Measurements from ENCODE around the gene RIN1. TPM values are rescaled to one million over a fixed set of nuclear protein-coding genes. Genes with fewer than 3 reads are reported as not detected.

The RIN1 gene
- total RNA-seq (2016; rRNA removed; fragmentation: Illumina TruSeq; extraction: Trizol) (3.9 and 4.1 TPM in 2 replicates), polyA plus RNA-seq (2011; rRNA removed) (2.4 and 4.2 TPM in 2 replicates), polyA minus RNA-seq (2011; rRNA and poly(A)+ RNA removed; ENCODE audit: low replicate concordance) (6.2 and 14.2 TPM in 2 replicates), Bru-seq, nascent RNA (percentile 37 among the genes with signal in this experiment), BruChase-seq, experiment 1, labeled RNA remaining after a 6-hour chase (percentile 46 among the genes with signal in this experiment), BruChase-seq, experiment 2, labeled RNA remaining after a 2-hour chase (percentile 46 among the genes with signal in this experiment)
- total RNA-seq (2016; cell fraction: cytosol; rRNA removed; fragmentation: Illumina TruSeq; extraction: Trizol; ENCODE audit: low read depth), result 1.6 and 2.4 TPM in 2 replicates
- 3.5 and 4.5 TPM in 2 replicates for total RNA-seq (2016; cell fraction: insoluble cytoplasmic fraction; rRNA removed; fragmentation: Illumina TruSeq; extraction: Trizol)
- 2.0 and 2.9 TPM in 2 replicates for total RNA-seq (2016; cell fraction: membrane; rRNA removed; fragmentation: Illumina TruSeq; extraction: Trizol)
- 3.5 TPM in 2 replicates for total RNA-seq (2016; cell fraction: nucleus; rRNA removed; fragmentation: Illumina TruSeq; extraction: Trizol)
- 3.6 and 24.3 TPM in 2 replicates for polyA plus RNA-seq (2011; cell fraction: cytosol; rRNA removed)
- 13.9 and 17.2 TPM in 2 replicates for polyA plus RNA-seq (2011; cell fraction: nucleus; rRNA removed)
- 3.3 TPM in 2 replicates for polyA plus RNA-seq (2012)
- polyA plus RNA-seq (2016; cell fraction: cytosol; fragmentation: Illumina TruSeq; extraction: Trizol; ENCODE audit: low read depth), result 0.76 and 1.0 TPM in 2 replicates
- polyA plus RNA-seq (2016; cell fraction: insoluble cytoplasmic fraction; fragmentation: Illumina TruSeq; extraction: Trizol; ENCODE audit: low read depth), result 2.9 and 4.1 TPM in 2 replicates
- polyA plus RNA-seq (2016; cell fraction: membrane; fragmentation: Illumina TruSeq; extraction: Trizol; ENCODE audit: low read depth), result 1.4 and 2.1 TPM in 2 replicates
- 8.7 and 9.1 TPM in 2 replicates for polyA plus RNA-seq (2016; cell fraction: nucleus; fragmentation: Illumina TruSeq; extraction: Trizol; ENCODE audit: insufficient read depth, low read depth)
- 2.4 and 4.0 TPM in 2 replicates for polyA minus RNA-seq (2011; cell fraction: cytosol; rRNA and poly(A)+ RNA removed)
- polyA minus RNA-seq (2011; cell fraction: nucleus; rRNA and poly(A)+ RNA removed), result 2.0 and 2.4 TPM in 2 replicates
- long read RNA-seq, experiment 1, partial matches to known transcripts, result 0 of 3 reads
- long read RNA-seq, experiment 1, other reads (novel, unspliced or antisense), result 1 of 3 reads
- long read RNA-seq, experiment 2, partial matches to known transcripts, result 4 of 13 reads
- long read RNA-seq, experiment 2, other reads (novel, unspliced or antisense), result 7 of 13 reads

GRCh38 chr11:66336234-66337102 lies at the start of gene RIN1:
RIN1 (minus strand) TSS chr11:66336434; CDS start chr11:66336402, 32 bp downstream.
- peak; percentile 96 for FAIRE-seq
- POLR2A ChIA-PET, result interaction anchor here (0.7 to 3.6 kb wide), 12 partner anchors 8 to 103 kb away, joined by 4 to 59 read pairs (median 5); partner anchors contain the start of genes B4GAT1, BRMS1, CD248 and SLC29A2
- Histone ChIP-seq H3K4me3 (replicated peaks in 1 of 3; ENCODE audit: insufficient read depth in 1 of 3, low read depth in 2 of 3, low read length in 3 of 3) (peak within 1 kb of the TSS; percentile 64 to 79 (median 70)), H3K9ac (ENCODE audit: insufficient read depth, low read depth, low read length) (peak within 1 kb of the TSS; percentile 67), H3K36me3 (replicated peaks in 1 of 2; ENCODE audit: control insufficient read depth in 1 of 2, insufficient read depth in 2 of 2, low read length in 2 of 2) (peaks cover 12 to 21% of the 10 kb centered on the region in 2 experiments; a peak in 4 of 5 replicates), H3K27ac (ENCODE audit: extremely low read length, insufficient read depth, low read length) (peak within 1 kb of the TSS; percentile 63), H3K4me1 (ENCODE audit: insufficient read depth, low read length) (peaks cover 19% of the 10 kb centered on the region), H4K20me1 (ENCODE audit: insufficient read depth, low read length) (no peaks in the 10 kb centered on the region), H3K9me3 (ENCODE audit: low read length) (no peaks in the 10 kb centered on the region), H3K79me2 (ENCODE audit: insufficient read depth, low read length) (no peaks in the 10 kb centered on the region), H3K4me2 (ENCODE audit: low read depth, low read length) (peak within 1 kb of the TSS; percentile 87), H2AFZ (ENCODE audit: low read length) (no peak within 1 kb of the TSS), H3K27me3 (ENCODE audit: control insufficient read depth in 1 of 2, insufficient read depth in 2 of 2, low read length in 2 of 2) (no peaks in the 10 kb centered on the region)
- DNase-seq (ENCODE audit: low spot score), result peak; percentile 89
- in situ Hi-C loops (cut with HindIII; ENCODE audit: extremely low pct_ligation_motif_present, low pct_unique_long_range_greater_than_20kb) (no loop called here), intact Hi-C loops (cut with micrococcal nuclease; ENCODE audit: unreplicated experiment) (loop anchor here (1.0 kb wide), 1 partner anchor 24 kb away; no protein-coding TSS in a partner anchor)
- peak; percentile 91 for ATAC-seq
- WGBS (ENCODE audit: low lambda C conversion rate), result 25% methylated on average over 11 of the region's 22 CpGs
- CTCF ChIA-PET (ENCODE audit: low intra/inter-chr PET ratio, low total read pairs), result interaction anchor here (0.6 to 2.1 kb wide), 5 partner anchors 8 to 114 kb away, joined by 3 to 32 read pairs (median 4); no protein-coding TSS in a partner anchor
- no TSS peak for BruUV-seq (replicated peaks)
- TF ChIP-seq KLF11 (CRISPR knock-in tag; IDR thresholded peaks at IDR 0.05), result no peak
- no peak for TF ChIP-seq ZNF260 (CRISPR knock-in tag; IDR thresholded peaks at IDR 0.05; ENCODE audit: borderline replicate concordance, low read depth)
- TF ChIP-seq ZNF704 (CRISPR knock-in tag; IDR thresholded peaks at IDR 0.05; ENCODE audit: borderline replicate concordance), result 0 out of 2 replicates have a peak, but pooled peaks have one; percentile 17
- peak; percentile 95 for TF ChIP-seq FOSL2 (CRISPR knock-in tag; IDR thresholded peaks at IDR 0.05)
- TF ChIP-seq ELF4 (CRISPR knock-in tag; IDR thresholded peaks at IDR 0.05; ENCODE audit: borderline replicate concordance), result peak; percentile 86
- TF ChIP-seq ZBTB1 (CRISPR knock-in tag; IDR thresholded peaks at IDR 0.05; ENCODE audit: borderline replicate concordance), result peak; percentile 33; the same call in 1 of the 2 replicates
- TF ChIP-seq SP5 (CRISPR knock-in tag; IDR thresholded peaks at IDR 0.05; ENCODE audit: borderline replicate concordance, low read depth), result peak; percentile 93
- peak; percentile 94 for TF ChIP-seq RAD21 (CRISPR knock-in tag; IDR thresholded peaks at IDR 0.05)
- no peak for TF ChIP-seq WIZ (CRISPR knock-in tag; IDR thresholded peaks at IDR 0.05)
- TF ChIP-seq ZNF546 (CRISPR knock-in tag; conservative IDR thresholded peaks at IDR 0.05), result peak; percentile 86
- TF ChIP-seq ZBTB4 (CRISPR knock-in tag; IDR thresholded peaks at IDR 0.05; ENCODE audit: borderline replicate concordance), result peak; percentile 49; the same call in 1 of the 2 replicates

Data from HepG2 (cell line).